DMS53 (cell line): ENCODE measurements around the gene ADAM19.

Source experiments
- DNase-seq: peaks from one replicate; lab custom pipeline; 2025; lab: John Stamatoyannopoulos, UW

The ADAM19 gene, protein sequence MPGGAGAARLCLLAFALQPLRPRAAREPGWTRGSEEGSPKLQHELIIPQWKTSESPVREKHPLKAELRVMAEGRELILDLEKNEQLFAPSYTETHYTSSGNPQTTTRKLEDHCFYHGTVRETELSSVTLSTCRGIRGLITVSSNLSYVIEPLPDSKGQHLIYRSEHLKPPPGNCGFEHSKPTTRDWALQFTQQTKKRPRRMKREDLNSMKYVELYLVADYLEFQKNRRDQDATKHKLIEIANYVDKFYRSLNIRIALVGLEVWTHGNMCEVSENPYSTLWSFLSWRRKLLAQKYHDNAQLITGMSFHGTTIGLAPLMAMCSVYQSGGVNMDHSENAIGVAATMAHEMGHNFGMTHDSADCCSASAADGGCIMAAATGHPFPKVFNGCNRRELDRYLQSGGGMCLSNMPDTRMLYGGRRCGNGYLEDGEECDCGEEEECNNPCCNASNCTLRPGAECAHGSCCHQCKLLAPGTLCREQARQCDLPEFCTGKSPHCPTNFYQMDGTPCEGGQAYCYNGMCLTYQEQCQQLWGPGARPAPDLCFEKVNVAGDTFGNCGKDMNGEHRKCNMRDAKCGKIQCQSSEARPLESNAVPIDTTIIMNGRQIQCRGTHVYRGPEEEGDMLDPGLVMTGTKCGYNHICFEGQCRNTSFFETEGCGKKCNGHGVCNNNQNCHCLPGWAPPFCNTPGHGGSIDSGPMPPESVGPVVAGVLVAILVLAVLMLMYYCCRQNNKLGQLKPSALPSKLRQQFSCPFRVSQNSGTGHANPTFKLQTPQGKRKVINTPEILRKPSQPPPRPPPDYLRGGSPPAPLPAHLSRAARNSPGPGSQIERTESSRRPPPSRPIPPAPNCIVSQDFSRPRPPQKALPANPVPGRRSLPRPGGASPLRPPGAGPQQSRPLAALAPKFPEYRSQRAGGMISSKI

DNA sequence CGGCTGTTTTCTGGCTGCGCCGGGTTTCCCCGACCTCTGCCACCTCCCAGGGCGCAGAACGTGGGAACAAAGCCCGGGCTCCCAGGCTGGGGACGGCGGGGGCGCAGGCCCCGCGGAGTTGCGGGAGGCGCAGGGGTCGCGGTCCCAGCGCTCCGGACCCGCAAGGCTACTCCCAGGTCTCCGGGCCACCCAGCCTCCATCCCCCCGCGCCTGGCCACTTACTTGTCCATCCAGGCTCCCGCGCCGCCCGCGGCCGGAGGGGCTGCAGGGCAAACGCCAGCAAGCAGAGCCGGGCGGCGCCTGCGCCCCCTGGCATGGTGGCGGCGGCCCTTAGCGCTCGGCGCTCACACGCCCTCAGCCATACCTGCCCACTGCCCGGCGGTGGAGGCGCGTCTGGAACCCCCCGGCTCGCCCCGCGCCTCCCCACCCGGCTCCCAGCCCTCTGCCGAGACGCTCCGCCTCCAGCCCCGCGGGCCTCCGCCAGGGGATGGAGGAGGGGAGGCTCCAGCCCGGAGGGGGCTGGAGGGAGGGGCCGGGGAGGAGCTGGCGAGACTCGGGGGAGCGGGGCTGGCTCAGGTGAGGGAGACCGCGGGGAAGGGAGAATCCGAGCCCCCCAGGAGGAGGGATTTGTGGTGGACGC is at the start of gene ADAM19:
ADAM19 (minus strand) TSS at position 395 of the 640 bp plus-strand sequence; CDS start at position 316, 79 bp downstream.
- DNase-seq: peak; percentile 67

DNA sequence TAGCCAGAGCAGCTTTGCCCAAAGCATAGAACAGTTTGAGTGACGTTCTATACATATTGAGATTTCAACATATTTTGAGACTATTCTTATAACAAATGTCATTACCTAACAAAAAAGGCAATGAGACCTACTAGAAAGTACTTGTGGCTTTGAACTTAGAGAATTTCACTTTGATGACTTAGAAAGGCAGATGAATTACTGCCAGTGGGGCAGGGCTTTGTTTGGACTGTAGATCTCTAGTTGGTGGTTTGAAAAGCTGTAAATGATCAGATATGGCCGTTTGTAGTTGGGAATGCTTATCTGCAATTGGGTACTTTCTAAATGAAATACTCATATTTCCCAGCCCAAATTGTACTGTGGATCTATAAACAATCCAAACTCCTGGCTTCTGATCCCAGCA is 48.6 kb upstream of the ADAM19 start:
- DNase-seq: no peak

DNA sequence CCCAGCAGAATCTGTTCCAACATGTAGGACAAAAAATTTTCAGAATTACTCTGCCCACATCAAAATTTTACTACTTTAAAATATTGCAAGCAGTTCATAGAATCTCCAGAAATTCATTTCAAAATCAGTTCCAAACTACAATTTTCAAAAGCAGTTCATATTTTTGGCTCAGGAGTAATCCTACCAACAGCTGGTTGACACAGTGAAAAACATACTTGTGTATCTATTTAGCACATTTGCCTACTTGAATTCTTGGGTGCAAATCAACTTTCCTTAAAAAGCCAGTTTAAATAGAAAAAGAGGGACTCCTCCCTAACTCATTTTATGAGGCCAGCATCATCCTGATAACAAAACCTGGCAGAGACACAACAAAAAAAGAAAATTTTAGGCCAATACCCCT is 45.2 kb upstream of the ADAM19 start:
- no peak for DNase-seq

DNA sequence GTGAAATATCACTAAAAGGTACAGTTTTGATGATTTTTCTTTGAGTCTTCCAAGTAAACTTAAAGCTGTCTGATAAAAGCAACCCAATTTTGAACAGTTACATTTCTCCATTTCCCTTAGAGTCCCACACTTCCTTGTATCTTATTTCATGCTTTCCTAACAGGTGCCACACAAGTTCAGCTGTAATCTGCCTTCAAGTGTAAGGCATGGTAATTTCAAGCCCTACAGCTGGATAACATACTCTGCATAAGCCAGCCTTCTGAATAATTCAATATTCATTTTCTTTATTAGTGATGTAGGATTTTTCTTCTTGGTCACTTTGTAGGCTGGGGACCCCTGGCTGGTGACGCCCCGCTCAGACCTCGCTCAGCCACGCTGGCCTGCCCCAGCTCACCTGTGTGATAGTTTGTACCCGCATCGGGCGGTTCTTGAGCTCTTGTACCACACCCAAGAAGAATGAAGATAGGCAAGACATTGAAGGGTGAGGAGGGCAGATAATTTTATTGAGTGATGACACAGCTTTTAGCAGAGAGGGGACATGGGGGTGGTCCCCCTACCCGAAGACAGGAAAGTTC is 42.7 kb upstream of the ADAM19 start:
- DNase-seq: no peak

DNA sequence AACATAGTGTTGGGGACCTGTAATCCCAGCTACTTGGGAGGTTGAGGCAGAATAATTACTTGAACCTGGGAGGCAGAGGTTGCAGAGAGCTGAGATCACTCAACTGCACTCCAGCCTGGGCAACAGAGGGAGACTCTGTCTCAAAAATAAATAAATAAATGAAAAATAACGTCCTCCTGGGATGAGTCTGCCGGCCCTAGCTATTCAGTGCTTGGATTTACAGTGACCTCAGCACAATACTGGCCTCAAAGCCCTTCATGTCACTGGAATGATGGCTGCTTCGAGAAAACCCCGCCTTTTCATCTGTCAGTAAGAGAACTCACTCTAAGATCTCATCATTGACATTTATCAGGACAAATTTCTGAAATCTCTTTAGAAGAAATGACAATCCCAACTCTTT is 41.2 kb upstream of the ADAM19 start:
- no peak for DNase-seq

DNA sequence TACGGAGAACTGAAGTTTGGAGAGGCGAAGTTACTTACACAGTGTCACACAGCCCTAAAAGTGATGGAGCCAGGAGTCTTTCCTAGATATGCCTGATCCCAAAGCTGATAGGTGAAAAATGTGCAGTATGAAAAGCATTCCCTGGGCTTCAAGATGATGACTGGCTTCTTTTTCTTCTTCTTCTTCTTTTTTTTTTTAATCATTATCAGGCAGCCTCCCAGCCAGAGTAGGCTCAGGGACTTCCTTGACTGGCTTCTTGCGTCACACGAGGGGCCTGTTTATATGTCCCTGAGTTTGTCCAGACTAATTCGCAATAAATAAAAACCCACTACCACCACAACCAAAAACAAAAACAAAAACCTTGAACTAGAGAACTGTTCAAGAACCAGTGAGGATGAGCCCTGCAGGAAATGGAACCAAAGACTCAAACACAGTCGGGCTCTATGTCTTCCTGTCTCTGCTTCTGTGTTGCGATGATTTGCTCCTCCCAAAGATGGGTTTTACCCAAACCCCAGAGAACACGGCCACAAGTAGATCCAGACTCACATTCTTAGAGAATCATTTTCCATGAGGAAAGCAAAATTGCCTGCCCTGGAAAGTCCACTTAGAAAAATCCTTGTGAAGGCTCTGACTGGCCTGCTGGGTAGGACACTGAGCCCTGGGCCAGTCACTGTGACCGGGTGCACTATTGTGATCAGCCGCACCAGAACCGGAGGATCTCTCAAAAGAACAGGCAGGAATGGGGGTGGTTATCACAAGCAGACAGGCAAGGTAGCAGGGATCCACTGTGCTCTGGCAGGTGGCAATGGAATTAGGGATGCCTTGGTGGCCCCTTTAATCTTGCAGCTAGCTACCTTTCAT is 38.0 kb upstream of the ADAM19 start:
- DNase-seq: no peak

DNA sequence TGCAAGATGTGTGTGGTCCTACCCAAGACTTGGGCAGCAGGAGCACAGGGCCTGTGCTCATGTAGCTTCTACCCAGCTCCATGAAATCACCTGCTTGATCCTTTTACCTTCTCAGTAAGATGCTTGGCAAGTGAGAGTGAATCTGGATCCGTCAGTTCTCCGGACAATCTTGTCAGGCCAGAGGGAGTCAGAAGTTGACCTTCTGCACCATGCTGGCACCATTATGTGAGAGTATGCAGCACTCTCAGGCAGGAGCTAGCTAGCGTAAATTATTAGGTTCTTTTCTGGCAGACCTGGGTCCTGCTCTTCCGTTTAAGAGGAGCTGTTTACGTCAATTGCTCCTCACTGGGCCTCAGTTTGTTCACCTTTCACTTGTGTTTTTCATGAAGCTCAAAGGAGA is 37.0 kb upstream of the ADAM19 start:
- DNase-seq: no peak

DNA sequence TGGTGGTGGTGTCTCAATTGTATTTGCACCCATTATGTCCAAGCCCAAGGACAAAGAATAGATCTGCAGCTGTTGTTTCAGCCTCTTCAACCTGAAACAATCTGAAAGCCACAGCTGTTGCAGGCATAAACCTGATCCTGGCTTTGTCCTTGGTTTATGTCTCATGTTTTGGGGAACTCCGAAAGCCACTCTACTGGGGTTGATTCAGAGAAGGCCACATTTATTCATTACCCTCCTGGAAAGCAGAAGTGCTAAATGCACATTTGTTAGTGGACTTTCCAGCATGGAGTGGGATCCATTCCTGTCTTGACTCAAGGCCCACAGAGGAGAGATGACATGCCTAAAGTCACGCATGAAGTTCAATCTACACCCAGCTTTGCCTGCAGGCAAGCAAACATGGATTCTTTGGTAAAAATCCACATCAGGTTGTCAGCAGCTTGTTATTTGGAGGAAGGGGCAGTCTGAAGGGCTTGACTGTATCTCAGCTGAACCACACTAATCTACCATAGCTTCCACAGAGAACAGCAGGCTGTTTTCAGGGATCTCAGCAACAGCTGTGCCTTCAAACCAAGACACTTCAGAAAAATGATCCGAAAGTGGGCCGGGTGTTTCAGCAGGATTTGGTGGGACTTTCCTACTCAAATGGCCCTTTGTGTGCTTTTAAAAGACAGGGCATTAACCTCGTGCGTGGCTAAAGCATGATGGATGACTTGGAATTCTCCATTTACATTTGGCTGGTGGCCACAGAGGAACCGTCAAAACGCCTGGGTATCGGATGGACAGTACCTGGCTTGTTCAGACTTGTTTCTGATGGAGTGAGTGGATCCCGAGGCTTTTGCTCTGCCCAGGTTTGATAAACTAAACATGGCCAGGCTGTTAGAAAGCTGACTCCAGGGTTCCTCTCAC is 36.2 kb upstream of the ADAM19 start:
- DNase-seq: no peak

DNA sequence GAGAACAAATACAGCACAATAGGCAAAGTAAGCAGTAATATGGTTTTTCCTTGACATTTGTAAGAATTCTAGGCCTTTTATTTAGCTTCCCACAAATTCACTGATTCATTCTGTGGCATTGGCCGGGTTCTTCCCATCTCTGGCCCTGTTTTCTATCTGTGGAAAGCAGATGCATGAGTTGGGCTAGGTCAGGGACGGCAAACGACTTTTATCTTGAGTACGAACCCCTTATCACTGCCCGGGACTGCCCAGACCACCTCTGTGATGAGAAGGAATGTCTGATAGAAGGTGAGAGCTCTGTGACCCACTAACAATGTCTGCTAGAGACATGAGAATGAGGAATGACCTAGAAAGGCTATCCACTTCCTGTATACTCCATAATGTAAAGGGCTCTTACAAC is 35.4 kb upstream of the ADAM19 start:
- no peak for DNase-seq

DNA sequence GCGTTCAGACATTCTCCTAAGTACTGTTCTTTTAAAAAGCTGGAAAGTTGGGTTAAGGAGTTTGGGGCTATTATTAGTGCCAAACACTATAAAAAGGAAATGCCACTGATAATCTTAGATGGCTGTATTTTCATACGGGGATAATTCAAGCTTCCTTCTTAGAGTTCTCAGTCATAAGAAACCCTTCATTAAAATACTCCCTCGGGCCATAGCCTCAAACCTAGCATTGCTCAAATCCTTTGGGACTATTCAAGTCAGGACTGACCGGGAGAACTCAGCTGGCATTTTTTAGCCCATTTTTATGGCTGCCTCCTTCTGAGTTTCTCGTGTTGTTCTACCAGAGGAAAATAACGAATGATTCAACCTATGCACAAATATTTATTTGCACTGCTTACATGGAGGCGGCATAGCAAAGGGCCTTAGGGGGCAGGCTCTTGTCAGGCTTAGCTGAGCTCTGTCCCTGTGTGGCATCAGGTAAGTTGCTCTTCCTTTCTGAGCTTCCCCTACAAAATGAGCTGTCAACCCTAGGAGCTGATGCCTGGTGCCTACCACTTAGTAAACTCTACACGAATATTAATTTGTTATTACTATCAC is 33.5 kb upstream of the ADAM19 start:
- no peak for DNase-seq

DNA sequence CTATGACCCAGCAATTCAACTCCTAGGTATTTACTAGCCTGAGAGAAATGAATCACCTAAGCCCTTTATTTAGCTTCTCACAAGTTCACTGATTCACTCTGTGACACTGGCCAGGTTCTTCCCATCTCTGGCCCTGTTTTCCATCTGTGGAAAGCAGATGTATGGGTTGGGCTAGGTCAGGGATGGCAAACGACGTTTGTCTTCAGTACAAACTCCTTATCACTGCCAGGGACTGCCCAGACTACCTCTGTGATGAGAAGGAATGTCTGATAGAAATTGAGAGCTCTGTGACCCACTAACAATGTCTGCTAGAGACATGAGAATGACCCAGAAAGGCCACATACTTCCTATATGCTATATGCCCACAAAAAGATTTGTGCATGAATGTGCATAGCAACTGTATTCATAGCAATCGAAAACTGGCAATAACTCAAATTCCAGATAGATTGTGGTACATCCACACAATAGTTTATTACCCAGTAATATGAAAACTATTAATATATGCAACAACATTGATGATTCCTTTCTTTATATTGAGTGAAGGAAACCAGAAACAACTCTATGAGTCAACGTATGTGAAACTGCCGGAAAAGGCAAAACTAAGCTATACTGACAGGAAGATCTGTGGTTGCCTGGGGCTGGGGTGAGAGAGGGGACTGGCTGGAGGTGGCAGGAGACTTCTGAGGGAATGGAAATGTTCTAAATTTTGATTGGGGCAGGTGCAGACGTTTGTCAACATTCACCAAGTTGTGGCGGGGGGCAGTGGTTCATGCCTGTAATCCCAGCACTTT is 32.0 kb upstream of the ADAM19 start:
- no peak for DNase-seq

DNA sequence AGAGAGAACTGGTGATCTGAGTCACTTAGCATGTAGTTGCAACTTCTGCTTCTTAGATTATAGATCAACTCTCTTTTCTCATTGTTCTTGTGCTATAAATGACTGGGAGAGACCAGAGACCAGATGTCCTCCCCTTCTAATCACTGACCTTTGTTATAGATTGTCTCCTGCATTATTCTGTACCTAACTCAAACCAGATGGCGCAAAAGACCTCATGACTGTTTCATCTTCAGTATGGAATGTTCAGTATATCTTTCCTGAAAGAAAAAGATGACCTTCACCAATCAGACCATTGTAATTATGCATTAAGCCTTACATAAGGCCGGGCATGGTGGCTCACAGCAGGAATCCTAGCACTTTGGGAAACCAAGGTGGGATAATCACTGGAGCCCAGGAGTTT is 30.5 kb upstream of the ADAM19 start:
- DNase-seq: no peak

DNA sequence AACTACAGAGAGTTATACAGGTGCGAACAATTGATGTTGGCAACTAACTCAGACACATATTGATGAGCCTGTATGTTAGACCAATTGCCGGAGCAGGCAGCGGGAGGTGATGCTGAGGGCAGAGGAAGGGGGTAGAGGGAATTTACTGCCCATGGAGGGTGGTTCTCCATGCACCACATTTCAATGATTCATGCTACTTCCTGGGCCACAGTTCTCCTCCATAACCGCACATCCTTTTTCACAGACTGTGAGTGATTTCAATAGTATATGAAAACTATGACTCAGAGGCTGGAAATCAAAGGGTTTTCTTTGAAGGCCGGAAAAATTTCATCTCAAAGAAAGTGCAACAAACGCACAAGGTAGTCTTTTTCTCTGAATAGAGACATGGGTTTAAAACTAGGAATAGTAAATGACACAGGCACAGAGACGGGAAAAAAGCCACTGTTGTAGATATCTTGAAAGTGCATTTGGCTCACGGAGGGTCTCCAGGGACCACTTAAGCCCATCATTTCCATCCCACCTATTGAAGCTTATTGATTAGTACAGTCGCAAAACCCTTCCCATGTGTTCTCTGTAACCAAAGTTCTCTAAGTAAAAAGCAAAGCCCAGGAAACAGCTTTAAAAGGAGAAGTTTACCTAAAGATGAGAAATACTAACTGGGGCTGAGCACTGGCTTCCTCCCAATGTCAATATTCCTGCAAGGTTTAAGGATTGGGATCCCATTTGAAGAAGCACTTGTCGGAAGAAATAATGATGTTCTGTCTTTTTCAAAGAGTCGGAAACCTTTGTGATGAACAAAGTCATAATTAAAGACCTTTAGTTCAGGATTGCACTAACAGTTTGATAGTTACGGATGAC is 28.0 kb upstream of the ADAM19 start:
- no peak for DNase-seq

DNA sequence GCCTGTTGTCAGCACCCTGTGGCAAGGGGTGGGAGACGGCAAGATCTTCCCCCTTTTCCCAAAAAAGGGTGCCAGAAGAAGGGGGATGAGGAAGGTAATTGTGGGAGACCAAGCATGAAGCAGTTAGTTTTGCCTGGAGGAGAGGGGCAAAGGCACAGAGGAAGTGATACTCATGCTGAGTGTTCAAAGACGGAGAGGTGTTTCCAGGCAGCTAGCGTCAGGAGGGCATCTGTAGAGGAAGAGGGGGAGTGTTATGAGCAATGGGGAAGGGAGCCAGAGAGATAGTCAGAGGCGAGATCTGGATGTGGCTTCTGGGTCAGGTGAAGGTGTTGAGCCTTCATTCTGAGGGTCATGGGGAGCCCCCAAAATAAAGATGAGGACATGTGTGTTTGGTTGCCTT is 26.9 kb upstream of the ADAM19 start:
- no peak for DNase-seq

DNA sequence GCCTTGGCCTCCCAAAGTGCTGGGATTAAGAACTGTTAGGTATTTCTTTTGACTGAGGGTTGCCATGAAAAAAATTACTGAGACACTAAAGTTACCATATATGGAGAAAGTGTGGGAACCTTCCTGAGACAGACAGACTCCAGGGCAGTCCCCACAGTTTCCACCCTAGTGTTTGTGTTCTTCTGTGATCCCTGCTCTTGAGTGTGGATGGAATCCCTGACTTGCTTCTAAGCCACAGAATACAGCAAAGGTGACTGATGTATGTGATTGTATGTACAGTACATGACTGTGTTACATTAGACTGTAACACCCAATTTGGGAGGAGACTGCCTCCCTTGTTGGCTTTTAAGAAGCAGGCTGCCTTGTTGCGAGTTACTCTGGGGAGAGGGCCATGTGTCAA is 24.7 kb upstream of the ADAM19 start:
- DNase-seq: no peak

DNA sequence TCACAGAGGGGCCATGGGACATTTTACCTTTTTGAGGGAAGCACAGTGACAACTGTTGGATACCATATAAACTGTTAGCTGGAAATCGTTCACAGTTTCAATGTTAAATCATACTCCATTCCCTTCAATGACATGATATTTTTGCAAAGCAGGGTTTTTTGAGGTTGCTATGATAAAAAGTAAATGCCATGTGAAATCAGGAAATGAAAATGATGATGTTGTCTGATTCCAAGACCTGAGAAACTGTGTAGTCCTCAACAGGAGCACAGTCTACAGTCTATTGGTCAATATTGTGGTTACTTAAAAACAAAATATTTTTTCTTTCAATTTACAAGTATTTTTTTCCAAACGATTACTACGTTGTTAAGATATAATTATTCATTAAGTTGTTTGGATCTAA is 24.0 kb upstream of the ADAM19 start:
- no peak for DNase-seq

DNA sequence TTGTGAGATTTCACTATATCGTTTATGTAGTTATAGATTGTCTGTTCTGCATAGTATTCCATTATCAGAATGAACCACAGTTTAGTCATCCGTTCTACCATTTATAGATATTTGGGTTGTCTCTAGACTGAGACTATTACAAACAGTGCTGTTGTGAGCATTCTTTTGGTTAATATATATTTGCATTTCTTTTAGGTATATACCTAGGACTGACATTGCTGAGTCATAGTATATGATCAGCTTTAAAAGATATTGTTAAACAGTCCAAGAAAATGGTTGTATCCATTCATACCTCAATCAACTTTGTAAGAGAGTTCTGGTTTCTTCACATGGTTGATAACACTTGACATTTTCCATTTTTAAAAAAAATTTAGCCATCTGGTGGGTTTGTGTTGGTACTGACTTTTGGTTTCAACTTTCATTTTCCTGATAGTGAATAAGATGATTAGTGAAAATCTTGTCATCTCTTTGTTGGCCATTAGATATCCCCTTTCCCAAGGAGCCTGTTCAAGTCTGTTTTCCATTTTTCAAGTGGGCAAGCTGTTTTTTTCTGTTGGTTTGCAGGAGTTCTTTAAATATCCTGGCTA is 22.9 kb upstream of the ADAM19 start:
- DNase-seq: no peak

DNA sequence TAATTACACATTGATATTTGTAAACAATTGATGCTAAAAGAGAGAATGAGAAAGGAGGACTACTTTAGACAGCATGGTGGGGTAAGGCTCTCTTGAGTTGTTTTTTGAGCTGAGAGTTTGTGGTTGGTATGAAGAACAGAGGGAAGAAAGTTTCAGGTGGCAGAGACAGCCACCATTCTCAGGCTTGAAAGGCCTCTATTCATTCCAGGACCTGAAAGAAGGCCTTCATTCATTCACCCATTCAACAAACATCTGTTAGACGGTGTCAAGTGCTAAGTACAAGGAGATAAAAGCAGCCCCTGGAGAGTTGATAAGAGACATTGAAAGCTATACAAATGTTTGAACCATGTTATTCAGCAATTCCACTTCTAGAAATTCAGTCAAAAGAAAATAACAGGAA is 21.7 kb upstream of the ADAM19 start:
- no peak for DNase-seq
